Epithelial cell of proximal tubule (primary cell): ENCODE data around the gene FOXC1. TPM values are rescaled to one million over a fixed set of nuclear protein-coding genes. Genes with fewer than 3 reads are reported as not detected.

ENCODE experiments used
- DNase-seq: peaks from one replicate; pipeline ENCODE4 v3.0.0-alpha.2; 2011; ENCODE audit warnings: low read depth
- H3K4me3 ChIP-seq: 2 replicates; pipeline ENCODE4 v1.5.1; 2011; ENCODE audit warnings: low read depth, mild to moderate bottlenecking, low read length
- total RNA-seq: library from RNA; depleted of rRNA; stranded (reverse); fragments of >200 nt; gene quantifications from 2 replicates; pipeline ENCODE4 v1.2.3, GENCODE V29; 2015
- TF ChIP-seq, protein P1 (sequence below): conservative IDR thresholded peaks from 2 replicates; pipeline ENCODE4 v1.5.1; 2012; ENCODE audit warnings: low read depth, mild to moderate bottlenecking, low read length

The FOXC1 gene
- total RNA-seq, 1 donor from 2014 or later: 27.7 TPM

DNA sequence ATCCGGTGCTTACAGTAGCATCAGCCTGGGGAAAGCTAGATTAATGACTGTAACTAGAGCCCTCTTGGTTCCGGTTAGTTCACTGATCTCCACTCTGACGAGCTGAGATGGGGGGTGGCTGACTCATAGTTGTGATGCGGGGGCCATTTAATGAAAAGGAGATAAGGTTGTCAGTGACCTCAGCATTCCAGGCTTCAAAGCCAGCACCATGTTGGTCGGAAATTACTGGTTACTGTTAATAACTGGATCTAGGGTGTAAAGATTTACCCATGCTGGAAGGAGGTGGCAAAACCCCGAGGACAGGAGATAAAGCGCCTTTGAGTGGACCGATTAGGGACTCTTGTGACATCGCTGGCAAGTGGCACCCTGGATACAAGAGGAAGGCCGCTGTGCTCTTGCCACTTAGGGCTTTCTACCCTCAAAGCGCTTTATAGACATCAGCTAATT, 21.1 kb downstream of the FOXC1 start:
- no peak for DNase-seq
- TF ChIP-seq, protein P1, sequence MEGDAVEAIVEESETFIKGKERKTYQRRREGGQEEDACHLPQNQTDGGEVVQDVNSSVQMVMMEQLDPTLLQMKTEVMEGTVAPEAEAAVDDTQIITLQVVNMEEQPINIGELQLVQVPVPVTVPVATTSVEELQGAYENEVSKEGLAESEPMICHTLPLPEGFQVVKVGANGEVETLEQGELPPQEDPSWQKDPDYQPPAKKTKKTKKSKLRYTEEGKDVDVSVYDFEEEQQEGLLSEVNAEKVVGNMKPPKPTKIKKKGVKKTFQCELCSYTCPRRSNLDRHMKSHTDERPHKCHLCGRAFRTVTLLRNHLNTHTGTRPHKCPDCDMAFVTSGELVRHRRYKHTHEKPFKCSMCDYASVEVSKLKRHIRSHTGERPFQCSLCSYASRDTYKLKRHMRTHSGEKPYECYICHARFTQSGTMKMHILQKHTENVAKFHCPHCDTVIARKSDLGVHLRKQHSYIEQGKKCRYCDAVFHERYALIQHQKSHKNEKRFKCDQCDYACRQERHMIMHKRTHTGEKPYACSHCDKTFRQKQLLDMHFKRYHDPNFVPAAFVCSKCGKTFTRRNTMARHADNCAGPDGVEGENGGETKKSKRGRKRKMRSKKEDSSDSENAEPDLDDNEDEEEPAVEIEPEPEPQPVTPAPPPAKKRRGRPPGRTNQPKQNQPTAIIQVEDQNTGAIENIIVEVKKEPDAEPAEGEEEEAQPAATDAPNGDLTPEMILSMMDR: no peak
- no peak overlapping the region for H3K4me3 ChIP-seq

DNA sequence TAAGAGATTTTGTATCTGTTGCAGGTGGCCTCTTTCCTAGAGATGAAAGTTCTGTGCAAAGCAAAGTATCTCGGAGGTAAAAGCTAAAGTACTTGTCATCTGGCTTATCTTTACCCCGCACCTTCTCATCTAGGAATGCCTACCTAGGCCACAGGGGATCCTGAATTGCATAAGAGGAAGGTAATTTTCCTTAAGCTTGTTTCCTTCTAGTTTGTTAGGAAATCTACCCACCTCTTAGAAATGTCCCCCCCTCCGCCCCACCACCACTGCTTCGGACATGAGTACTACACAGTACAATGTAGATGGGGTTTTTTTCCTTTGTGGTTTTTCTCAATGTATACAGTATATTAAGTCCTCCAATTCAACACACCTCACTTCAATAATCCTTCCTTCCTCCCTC, 21.5 kb downstream of the FOXC1 start:
- TF ChIP-seq, protein P1: no peak
- H3K4me3 ChIP-seq: no peak overlapping the region
- DNase-seq: no peak

DNA sequence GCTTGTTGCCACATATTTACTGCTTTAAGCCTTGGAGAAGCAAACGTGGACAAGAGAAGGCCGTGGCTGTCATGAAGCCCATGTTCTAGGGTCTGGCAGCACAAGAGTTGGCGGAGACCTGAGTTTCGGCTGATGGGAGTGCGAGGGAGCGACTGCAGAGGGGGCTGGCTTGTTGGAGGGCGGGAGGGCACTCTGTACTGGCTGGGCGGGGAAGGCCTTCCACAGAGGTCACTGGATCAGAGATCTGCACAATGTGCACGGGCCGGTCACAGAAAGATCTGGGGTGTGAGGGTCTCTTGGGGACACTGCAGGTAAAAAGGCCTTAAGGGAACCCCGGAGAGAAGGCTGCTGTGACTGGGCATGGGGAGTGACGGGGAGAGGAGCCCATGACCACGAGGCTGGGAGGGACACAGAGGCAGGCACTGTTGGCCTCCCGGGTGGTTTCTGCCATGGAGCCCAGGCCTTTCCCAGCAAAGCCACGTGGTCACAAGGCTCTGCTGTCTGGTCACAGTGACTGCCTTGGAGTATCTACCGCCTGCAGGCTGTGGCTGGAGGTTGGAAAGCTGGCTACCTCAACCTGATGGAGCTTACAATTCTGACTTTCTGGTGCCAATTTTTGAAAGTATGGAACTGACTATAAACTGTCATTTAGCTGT, 23.8 kb downstream of the FOXC1 start:
- no peak for DNase-seq
- H3K4me3 ChIP-seq: no peak overlapping the region
- TF ChIP-seq, protein P1: no peak

DNA sequence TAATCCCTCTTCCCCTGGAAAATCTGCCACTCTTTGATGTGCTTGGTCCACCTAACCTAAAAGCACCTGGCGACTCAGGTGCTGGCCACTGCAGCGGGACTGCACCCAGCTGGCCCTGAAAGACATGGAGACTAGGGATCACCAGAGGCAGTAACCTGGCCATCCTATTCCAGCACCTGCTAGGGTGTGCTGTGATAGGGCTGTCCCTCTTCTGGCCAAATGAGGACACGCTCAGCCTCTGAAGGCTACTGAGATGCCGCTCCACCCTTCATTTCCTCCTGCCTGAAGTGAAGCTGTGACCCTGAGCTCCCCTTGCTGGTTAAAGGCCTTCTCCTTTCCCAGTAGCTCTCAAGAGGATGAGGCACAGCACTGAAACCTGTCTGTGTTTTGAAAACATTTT, 24.4 kb downstream of the FOXC1 start:
- TF ChIP-seq, protein P1: no peak
- H3K4me3 ChIP-seq: no peak overlapping the region
- no peak for DNase-seq

DNA sequence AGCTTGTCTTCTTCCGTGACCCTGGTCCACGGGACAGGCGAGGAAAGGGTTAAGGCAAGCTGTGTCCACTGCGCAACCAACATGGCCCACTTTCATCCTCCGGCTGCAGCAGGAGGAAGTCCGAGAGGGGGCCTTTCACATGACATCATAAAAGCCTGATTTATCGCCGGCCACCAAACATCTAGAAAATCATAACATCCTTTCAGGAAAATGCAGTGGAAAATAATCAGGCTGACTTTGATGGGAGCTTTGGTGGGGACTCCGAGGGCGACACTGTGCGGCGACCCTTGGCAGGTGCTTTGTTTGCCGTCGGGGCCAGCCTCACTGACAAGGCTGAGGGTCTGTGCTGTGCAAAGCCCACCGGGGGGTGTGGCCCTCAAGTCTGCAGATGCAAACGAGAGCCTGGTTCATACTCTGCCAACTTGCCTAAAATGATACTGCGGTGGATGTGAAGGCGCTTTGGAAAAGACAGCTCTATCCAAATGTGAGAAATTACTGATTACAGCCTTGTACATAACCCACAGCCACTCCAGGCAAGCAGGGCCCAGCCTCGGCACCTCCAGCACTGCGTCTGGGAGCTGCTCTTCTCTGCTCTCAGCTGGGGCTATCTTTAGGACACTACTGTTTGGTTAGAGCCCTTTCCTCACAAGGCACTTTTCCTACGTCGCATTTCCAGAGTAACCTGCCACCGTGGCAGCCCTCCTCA, 25.7 kb downstream of the FOXC1 start:
- no peak for DNase-seq

DNA sequence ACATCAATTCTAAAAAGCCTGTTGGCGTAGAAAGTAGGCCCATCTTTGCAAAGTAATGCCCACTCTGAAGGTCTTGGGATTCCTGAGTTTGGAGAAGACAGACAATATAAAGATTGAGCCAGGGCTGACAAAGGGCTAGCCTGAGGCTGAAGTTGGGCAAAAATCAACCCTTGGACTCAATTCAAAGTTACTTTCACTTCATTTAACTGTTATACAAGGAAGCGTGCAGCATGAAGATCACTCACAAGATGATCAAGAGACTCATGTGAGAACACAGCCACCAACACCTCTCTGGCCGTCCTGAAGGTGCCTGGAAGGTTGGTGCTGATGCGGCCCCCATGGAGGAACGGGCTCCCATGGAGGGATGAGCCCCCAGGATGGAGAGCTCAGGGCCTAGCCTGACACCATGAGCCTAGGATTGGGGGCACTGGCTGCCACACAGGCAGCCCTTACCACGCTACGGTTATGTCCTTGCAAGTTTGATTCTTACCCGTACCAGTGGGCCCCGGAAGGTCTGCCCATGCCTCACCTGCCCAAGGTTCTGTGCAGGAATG, 26.6 kb downstream of the FOXC1 start:
- TF ChIP-seq, protein P1: no peak
- DNase-seq: no peak
- H3K4me3 ChIP-seq: no peak overlapping the region

More for the DNA sequence above, 25.7 kb downstream of the FOXC1 start:
- no peak overlapping the region for H3K4me3 ChIP-seq
- TF ChIP-seq, protein P1: no peak
